Measurements from ENCODE around the gene RANBP2. TPM values are rescaled to one million over a fixed set of nuclear protein-coding genes. Genes with fewer than 3 reads are reported as not detected.

RANBP2 gene
- total RNA-seq, 2 experiments from 2014 or later = 72.0 to 75.5 TPM

DNA sequence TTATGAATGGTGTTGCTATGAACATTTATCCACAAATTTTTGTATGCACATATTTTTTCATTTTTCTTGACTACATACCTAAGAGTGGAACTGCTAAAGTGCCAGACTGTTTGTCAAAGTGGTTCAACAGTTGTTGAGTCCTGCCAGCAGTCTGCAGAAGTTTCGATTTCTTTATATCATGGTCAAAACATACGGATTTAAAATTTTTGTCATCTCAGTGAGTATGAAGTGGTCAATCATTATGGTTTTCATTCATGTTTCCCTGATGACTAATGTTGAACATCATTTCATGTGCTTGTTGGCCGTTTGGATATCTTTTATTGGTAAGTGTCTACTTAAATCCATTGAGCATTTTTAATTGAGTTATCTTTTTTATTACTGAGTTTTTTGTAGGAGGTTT lies 106.5 kb downstream of the RANBP2 start:
- no peaks in the 10 kb centered on the region for H3K4me1 Mint-ChIP-seq (ENCODE audit: low read depth)
- no peaks in the 10 kb centered on the region for H3K27me3 Mint-ChIP-seq
- ChIA-PET CTCF (no interaction called here), POLR2A (no interaction called here)
- no peak overlapping the region for H3K27ac Mint-ChIP-seq
- DNase-seq = no peak
- H3K4me3 Mint-ChIP-seq = no peak overlapping the region
- intact Hi-C loops (cut with micrococcal nuclease) = no loop called here
- no peaks in the 10 kb centered on the region for H3K9me3 Mint-ChIP-seq
- H3K36me3 Mint-ChIP-seq = peaks cover 8% of the 10 kb centered on the region

DNA sequence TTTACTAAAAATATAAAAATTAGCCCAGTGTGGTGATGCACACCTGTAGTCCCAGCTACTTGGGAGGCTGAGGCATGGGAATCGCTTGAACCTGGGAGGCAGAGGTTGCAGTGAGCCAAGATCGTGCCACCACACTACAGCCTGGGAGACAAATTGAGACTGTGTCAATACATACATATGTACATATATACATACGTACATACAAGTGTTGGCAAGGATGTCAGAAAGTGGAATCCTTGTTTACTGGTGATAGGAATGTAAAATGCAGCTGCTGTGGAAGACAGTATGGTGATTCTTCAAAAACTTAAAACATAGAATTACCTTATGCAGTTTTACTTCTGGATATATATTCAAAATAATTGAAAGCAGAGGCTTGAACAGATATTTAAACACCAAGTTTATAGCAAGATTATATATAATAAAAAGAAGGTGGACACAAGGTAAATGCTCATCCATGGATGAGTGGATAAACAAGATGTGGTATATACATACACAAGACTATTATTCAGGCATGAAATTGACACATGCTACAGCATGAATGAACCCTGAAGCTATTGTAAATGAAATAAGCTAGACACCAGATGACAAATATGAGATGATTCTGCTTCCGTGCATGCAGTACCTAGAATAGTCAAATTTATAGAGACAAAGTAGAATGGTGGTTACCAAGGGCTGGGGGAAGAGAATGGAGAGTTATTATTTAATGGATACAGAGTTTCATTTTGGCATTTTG lies 110.5 kb downstream of the RANBP2 start:
- Mint-ChIP-seq H3K4me1 (ENCODE audit: low read depth) (peaks cover 13% of the 10 kb centered on the region), H3K4me3 (no peak overlapping the region), H3K36me3 (peaks cover 5% of the 10 kb centered on the region), H3K27ac (no peak overlapping the region), H3K27me3 (no peaks in the 10 kb centered on the region), H3K9me3 (no peaks in the 10 kb centered on the region)
- DNase-seq = no peak
- POLR2A ChIA-PET = no interaction called here
- intact Hi-C loops (cut with micrococcal nuclease) = no loop called here
- CTCF ChIA-PET = no interaction called here

DNA sequence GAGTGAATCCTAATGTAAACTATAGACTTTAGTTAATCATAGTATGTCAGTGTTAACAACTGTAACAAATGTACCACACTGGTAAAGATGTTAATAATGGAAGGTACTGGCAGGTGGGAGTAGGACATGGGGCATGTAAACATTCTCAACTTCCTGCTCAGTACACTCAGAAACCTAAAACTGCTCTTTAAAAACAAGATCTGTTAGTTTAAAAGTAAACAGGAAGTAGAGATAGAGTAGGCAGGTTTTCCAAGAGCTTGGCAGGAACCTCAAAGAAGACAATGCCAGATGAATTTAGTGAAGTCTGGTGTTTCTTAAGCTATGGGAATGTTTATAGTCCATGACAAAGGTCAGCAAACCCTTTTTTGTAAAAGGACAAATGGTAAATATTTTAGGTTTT lies 113.9 kb downstream of the RANBP2 start:
- Mint-ChIP-seq H3K27me3 (no peaks in the 10 kb centered on the region), H3K9me3 (peaks cover 5% of the 10 kb centered on the region), H3K36me3 (peaks cover 18% of the 10 kb centered on the region), H3K27ac (no peak overlapping the region), H3K4me3 (no peak overlapping the region), H3K4me1 (ENCODE audit: low read depth) (peaks cover 18% of the 10 kb centered on the region)
- CTCF ChIA-PET = no interaction called here
- intact Hi-C loops (cut with micrococcal nuclease) = no loop called here
- POLR2A ChIA-PET = no interaction called here
- no peak for DNase-seq

DNA sequence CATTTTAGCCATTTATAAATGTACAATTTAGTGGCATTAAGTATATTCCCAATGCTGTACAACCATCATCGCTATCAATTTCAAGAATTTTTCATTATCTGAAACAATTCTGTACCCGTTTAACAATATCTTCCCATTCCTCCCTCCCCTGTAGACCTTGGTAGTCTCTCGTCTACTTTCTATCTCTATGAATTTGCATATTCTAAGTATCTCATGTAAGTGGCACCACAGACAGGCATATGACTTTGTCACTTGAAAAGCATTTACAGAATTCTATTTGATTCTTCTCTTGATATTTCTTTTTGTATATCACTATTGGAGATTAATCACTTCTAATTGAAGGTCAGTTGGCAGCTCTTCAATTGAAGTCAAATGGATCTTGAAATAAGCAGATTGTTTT lies 115.3 kb downstream of the RANBP2 start:
- peaks cover 23% of the 10 kb centered on the region for H3K36me3 Mint-ChIP-seq
- POLR2A ChIA-PET = interaction anchor here (0.6 kb wide), 1 partner anchor 49 kb away, joined by 3 read pairs; no protein-coding TSS in a partner anchor
- no peak overlapping the region for H3K27ac Mint-ChIP-seq
- no peak overlapping the region for H3K4me3 Mint-ChIP-seq
- intact Hi-C loops (cut with micrococcal nuclease) = no loop called here
- H3K9me3 Mint-ChIP-seq = peaks cover 9% of the 10 kb centered on the region
- CTCF ChIA-PET = interaction anchor here (0.6 kb wide), 1 partner anchor 281 kb away, joined by 3 read pairs; no protein-coding TSS in a partner anchor
- DNase-seq = no peak
- H3K4me1 Mint-ChIP-seq (ENCODE audit: low read depth) = peaks cover 18% of the 10 kb centered on the region
- no peaks in the 10 kb centered on the region for H3K27me3 Mint-ChIP-seq

DNA sequence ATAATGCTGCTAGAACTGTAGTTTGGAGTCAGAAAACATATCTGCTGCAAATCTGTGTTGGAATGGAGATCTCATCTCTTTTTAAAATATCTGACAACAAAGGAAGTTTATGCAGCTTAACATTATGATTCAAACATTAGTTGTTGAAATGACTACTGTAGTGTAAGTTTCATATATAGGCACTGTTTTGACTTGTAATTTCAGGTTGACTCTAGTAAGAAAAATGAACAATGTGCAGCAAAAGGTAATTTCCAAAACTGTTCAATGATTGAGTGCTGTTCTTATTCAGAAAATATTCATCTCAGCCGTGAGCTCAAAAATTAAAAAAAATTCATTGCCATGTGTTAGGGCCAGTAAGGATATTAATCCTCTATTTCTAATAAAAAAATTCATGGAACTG lies 115.8 kb downstream of the RANBP2 start:
- CTCF ChIA-PET = interaction anchor here (0.6 kb wide), 1 partner anchor 281 kb away, joined by 3 read pairs; no protein-coding TSS in a partner anchor
- intact Hi-C loops (cut with micrococcal nuclease) = no loop called here
- Mint-ChIP-seq H3K9me3 (peaks cover 12% of the 10 kb centered on the region), H3K4me3 (no peak overlapping the region), H3K36me3 (peaks cover 26% of the 10 kb centered on the region), H3K27ac (no peak overlapping the region), H3K27me3 (no peaks in the 10 kb centered on the region), H3K4me1 (ENCODE audit: low read depth) (peaks cover 18% of the 10 kb centered on the region)
- POLR2A ChIA-PET = interaction anchor here (0.6 kb wide), 1 partner anchor 49 kb away, joined by 3 read pairs; no protein-coding TSS in a partner anchor
- DNase-seq = no peak

Other genes starting within 250 kb of the RANBP2 start
- gene LIMS1, start 185.0 kb upstream of the RANBP2 start, total RNA-seq = 100 to 1,000 TPM; 102 to 104 TPM
- gene CCDC138, start 67.3 kb downstream of the RANBP2 start, total RNA-seq = 1 to 10 TPM; 9.1 to 9.5 TPM